ENCODE measurements around the gene TEX51.

Gene TEX51

GRCh38 chr2:126943612-126944348, 45.1 kb downstream of the TEX51 start:
- Histone ChIP-seq H3K4me3 (ENCODE audit: low read depth, low read length) (no peak overlapping the region), H3K36me3 (no peaks in the 10 kb centered on the region), H3K9me3 (ENCODE audit: severe bottlenecking) (peaks cover 11% of the 10 kb centered on the region), H3K27me3 (ENCODE audit: insufficient read depth, low read depth, severe bottlenecking) (peaks cover 24% of the 10 kb centered on the region), H3K27ac (no peak overlapping the region)
- no peak for TF ChIP-seq CTCF (IDR thresholded peaks at IDR 0.05; ENCODE audit: low read depth, low read length)
- no peak for DNase-seq

GRCh38 chr2:126945118-126945517, 46.4 kb downstream of the TEX51 start:
- no peak for DNase-seq
- Histone ChIP-seq H3K36me3 (no peaks in the 10 kb centered on the region), H3K9me3 (ENCODE audit: severe bottlenecking) (peaks cover 11% of the 10 kb centered on the region), H3K4me3 (ENCODE audit: low read depth, low read length) (no peak overlapping the region), H3K27me3 (ENCODE audit: insufficient read depth, low read depth, severe bottlenecking) (peaks cover 19% of the 10 kb centered on the region), H3K27ac (no peak overlapping the region)
- TF ChIP-seq CTCF (IDR thresholded peaks at IDR 0.05; ENCODE audit: low read depth, low read length): no peak

GRCh38 chr2:126946318-126947102, 47.8 kb downstream of the TEX51 start:
- Histone ChIP-seq H3K36me3 (no peaks in the 10 kb centered on the region), H3K27me3 (ENCODE audit: insufficient read depth, low read depth, severe bottlenecking) (peaks cover 14% of the 10 kb centered on the region), H3K4me3 (ENCODE audit: low read depth, low read length) (no peak overlapping the region), H3K9me3 (ENCODE audit: severe bottlenecking) (peaks cover 11% of the 10 kb centered on the region), H3K27ac (no peak overlapping the region)
- peak; percentile 43 for DNase-seq
- TF ChIP-seq CTCF (IDR thresholded peaks at IDR 0.05; ENCODE audit: low read depth, low read length): peak; percentile 6; the same call in 1 of the 2 replicates

GRCh38 chr2:126947103-126947429, 48.4 kb downstream of the TEX51 start:
- TF ChIP-seq CTCF (IDR thresholded peaks at IDR 0.05; ENCODE audit: low read depth, low read length): no peak
- Histone ChIP-seq H3K36me3 (no peaks in the 10 kb centered on the region), H3K27me3 (ENCODE audit: insufficient read depth, low read depth, severe bottlenecking) (peaks cover 14% of the 10 kb centered on the region), H3K9me3 (ENCODE audit: severe bottlenecking) (peaks cover 11% of the 10 kb centered on the region), H3K27ac (no peak overlapping the region), H3K4me3 (ENCODE audit: low read depth, low read length) (no peak overlapping the region)
- no peak for DNase-seq

- peaks cover 5% of the 10 kb centered on the region for H3K27me3 ChIP-seq (ENCODE audit: insufficient read depth, low read depth, severe bottlenecking)
- no peaks in the 10 kb centered on the region for H3K9me3 ChIP-seq (ENCODE audit: severe bottlenecking)
- H3K27ac ChIP-seq: no peak overlapping the region
- DNase-seq: no peak
- H3K4me3 ChIP-seq (ENCODE audit: low read depth, low read length): no peak overlapping the region
- H3K36me3 ChIP-seq: no peaks in the 10 kb centered on the region
- no peak for TF ChIP-seq CTCF (IDR thresholded peaks at IDR 0.05; ENCODE audit: low read depth, low read length)
Measured at GRCh38 chr2:126949775-126950174, 51.1 kb downstream of the TEX51 start.

All from WERI-Rb-1 (cell line).